GM12878 (cell line): ENCODE data around the gene MBNL1. TPM values are rescaled to one million over a fixed set of nuclear protein-coding genes. Genes with fewer than 3 reads are reported as not detected.
A peak's percentile ranks its signal among the peaks of the same experiment; 100 is the strongest.

Source experiments
- ATAC-seq: fragments of 200-7000 bp; cut with Tn5 transposase; 3 replicates; pipeline ENCODE4 v1.9.1; 2020; ENCODE audit warnings: mild to moderate bottlenecking, moderate library complexity
- BruUV-seq: library from RNA; stranded (reverse); fragments of 400-500 nt; replicated peaks from 2 replicates; lab custom pipeline; 2021; lab: Mats Ljungman, UMichigan
- CTCF ChIA-PET: fragments of 300-600 bp; sonication (Branson Sonifier 250); formaldehyde crosslinking; extraction: SDS; loops from one replicate; lab custom pipeline; 2021; ENCODE audit warnings: inconsistent platforms; lab: Yijun Ruan, JAX
- POLR2A ChIA-PET: fragments of 350-600 bp; formaldehyde crosslinking; extraction: SDS; loops from one replicate; lab custom pipeline; 2021; ENCODE audit warnings: inconsistent platforms; lab: Charles Lee
- RAD21 ChIA-PET: fragments of 300-600 bp; sonication (Branson Sonifier 250); formaldehyde crosslinking; loops from one replicate; lab custom pipeline; 2023; ENCODE audit warnings: antibody characterized with exemption; ENCODE audit not compliant: unreplicated experiment; lab: Charles Lee
- SMC1A ChIA-PET: fragments of 300-600 bp; sonication (Branson Sonifier 250); formaldehyde crosslinking; loops from one replicate; lab custom pipeline; 2023; ENCODE audit not compliant: unreplicated experiment, uncharacterized antibody; lab: Charles Lee
- DNase-seq: peaks from one replicate; pipeline ENCODE4 v3.0.0-alpha.2; 2011; ENCODE audit warnings: low read depth, low spot score
- FAIRE-seq: peaks from 3 replicates; lab custom pipeline; 2011; peaks lifted over from hg19 to GRCh38; lab: Jason Lieb, UNC
- H2AFZ ChIP-seq: 2 replicates; pipeline ENCODE4 v1.6.0; 2011; ENCODE audit warnings: low read depth, low read length, control low read depth; ENCODE audit not compliant: control insufficient read depth
- H3K27ac ChIP-seq: 2 replicates; pipeline ENCODE4 v1.5.1; 2011; ENCODE audit warnings: control low read depth; ENCODE audit not compliant: control insufficient read depth, insufficient read depth
- H3K27me3 ChIP-seq, 2 experiments: replicated peaks in 1 of 2; 2 replicates each; pipeline versions ENCODE4 v1.6.0 to v1.6.1; 2011; ENCODE audit warnings: low read length in 1 of 2; ENCODE audit not compliant: control insufficient read depth in 2 of 2, insufficient read depth in 2 of 2
- H3K36me3 ChIP-seq, 2 experiments: 2 replicates each; pipeline ENCODE4 v1.5.1; 2011; ENCODE audit warnings: low read length in 1 of 2; ENCODE audit not compliant: control insufficient read depth in 2 of 2, insufficient read depth in 2 of 2
- H3K4me1 ChIP-seq: 2 replicates; pipeline ENCODE4 v1.6.1; 2011; ENCODE audit warnings: mild to moderate bottlenecking, low read length, moderate library complexity, mixed read lengths; ENCODE audit not compliant: control insufficient read depth, insufficient read depth
- H3K4me2 ChIP-seq: 2 replicates; pipeline ENCODE4 v1.6.0; 2011; ENCODE audit warnings: control low read depth; ENCODE audit not compliant: control insufficient read depth, insufficient read depth
- H3K4me3 ChIP-seq: fragments of 200-600 bp; sonication (generic); 2 replicates; pipeline ENCODE4 v1.5.1; 2016
- H3K79me2 ChIP-seq: 2 replicates; pipeline ENCODE4 v1.6.0; 2011; ENCODE audit warnings: low read length; ENCODE audit not compliant: control insufficient read depth, insufficient read depth
- H3K9ac ChIP-seq: 2 replicates; pipeline ENCODE4 v1.8.0; 2011; ENCODE audit warnings: low read length, control low read depth, mixed read lengths; ENCODE audit not compliant: control insufficient read depth, insufficient read depth
- H3K9me3 ChIP-seq: replicated peaks from 3 replicates; pipeline ENCODE4 v1.5.1; 2011; ENCODE audit warnings: mild to moderate bottlenecking, low read length; ENCODE audit not compliant: control insufficient read depth, insufficient read depth
- H4K20me1 ChIP-seq: 2 replicates; pipeline ENCODE4 v1.6.0; 2011; ENCODE audit not compliant: control insufficient read depth, insufficient read depth
- ETV6 ChIP-seq, 2 experiments: fragments of 450-650 bp in 1 of 2; IDR thresholded peaks in 1 of 2; conservative IDR thresholded peaks in 1 of 2; 2 replicates each; pipeline ENCODE4 v1.6.1; 2014; ENCODE audit warnings: antibody characterized with exemption in 1 of 2, borderline replicate concordance in 1 of 2, low read depth in 1 of 2, mild to moderate bottlenecking in 1 of 2, moderate library complexity in 1 of 2
- HDAC2 ChIP-seq: fragments of 200-600 bp; sonication (generic); IDR thresholded peaks from 2 replicates; pipeline ENCODE4 v1.6.1; 2017
- NFIC ChIP-seq: IDR thresholded peaks from 2 replicates; pipeline ENCODE4 v1.6.1; 2012; ENCODE audit warnings: low read depth, mild to moderate bottlenecking, inconsistent platforms, low read length, moderate library complexity
- PAX8 ChIP-seq: fragments of 450-650 bp; IDR thresholded peaks from 2 replicates; pipeline ENCODE4 v1.6.1; 2017; ENCODE audit warnings: mild to moderate bottlenecking, moderate library complexity
- RAD21 ChIP-seq: IDR thresholded peaks from 2 replicates; pipeline ENCODE4 v1.6.1; 2011; ENCODE audit warnings: mild to moderate bottlenecking, low read depth, low read length, moderate library complexity; ENCODE audit not compliant: insufficient read depth
- RUNX3 ChIP-seq: IDR thresholded peaks from 2 replicates; pipeline ENCODE4 v1.6.1; 2012; ENCODE audit warnings: low read length, inconsistent platforms
- WRNIP1 ChIP-seq: IDR thresholded peaks from 2 replicates; pipeline ENCODE4 v1.6.1; 2011; ENCODE audit warnings: low read depth, low read length, improper control_type of control experiment, borderline replicate concordance
- WGBS: methylation state at CpG from one replicate; pipeline ENCODE4 v1.1.6; 2016; ENCODE audit warnings: low lambda C conversion rate; ENCODE audit not compliant: insufficient replicate concordance, insufficient coverage; ENCODE audit errors: missing lambda C conversion rate; 5-methylcytosine and 5-hydroxymethylcytosine counted together
- in situ Hi-C: fragments of 300-500 bp; cut with MboI; formaldehyde crosslinking; loops from 9 replicates; pipeline ENCODE4 v1.14.3; 2018; ENCODE audit warnings: mixed read lengths
- intact Hi-C: fragments of 100-400 bp; cut with micrococcal nuclease; formaldehyde crosslinking; loops from one replicate; pipeline ENCODE4 v1.14.2; 2022; ENCODE audit not compliant: unreplicated experiment
- polyA plus RNA-seq, 11 experiments: library from polyadenylated mRNA; depleted of rRNA in 4 of 11; unstranded in 6 of 11; stranded (reverse) in 5 of 11; fragments of >200 nt; fragmentation: Nextera tagmentation in 4 of 11; fragmentation: Illumina TruSeq in 1 of 11; extraction: Ambion mirVana in 4 of 11; extraction: Trizol in 1 of 11; gene quantifications; 1 replicate in 1 of 11; 2 replicates in 10 of 11; pipeline versions ENCODE4 v1.2.1 to v1.2.3, GENCODE V29; 2011 to 2016; ENCODE audit warnings: inconsistent platforms in 2 of 11, missing spikeins in 2 of 11, low read depth in 1 of 11
- total RNA-seq, 4 experiments: library from RNA; depleted of rRNA in 3 of 4; stranded (reverse); fragments of >200 nt in 3 of 4; fragmentation: Illumina TruSeq in 1 of 4; extraction: Trizol in 1 of 4; gene quantifications; 2 replicates each; pipeline versions ENCODE4 v1.2.1 to v1.2.3, GENCODE V29; 2013 to 2021
- TF ChIP-seq, protein P1 (sequence below): fragments of 450-650 bp; IDR thresholded peaks from 2 replicates; pipeline ENCODE4 v1.6.1; 2016; ENCODE audit warnings: mild to moderate bottlenecking
- TF ChIP-seq, protein P2 (sequence below): IDR thresholded peaks from 2 replicates; pipeline ENCODE4 v1.6.1; 2011; ENCODE audit warnings: borderline replicate concordance, low read depth, mild to moderate bottlenecking, moderate library complexity, mixed read lengths, low read length; ENCODE audit not compliant: insufficient read depth; ENCODE audit errors: extremely low read length
- TF ChIP-seq, protein P3 (sequence below): IDR thresholded peaks from 2 replicates; pipeline ENCODE4 v1.6.1; 2011; ENCODE audit warnings: borderline replicate concordance, low read depth, mild to moderate bottlenecking, moderate library complexity, low read length; ENCODE audit not compliant: insufficient read depth, poor library complexity, severe bottlenecking

MBNL1 gene
- total and polyA plus RNA-seq, 10 of the 15 experiments (the other 5 are each of a cell fraction or from before 2014, with no cell fraction given) = 59.6 to 337 (median 143) TPM

DNA sequence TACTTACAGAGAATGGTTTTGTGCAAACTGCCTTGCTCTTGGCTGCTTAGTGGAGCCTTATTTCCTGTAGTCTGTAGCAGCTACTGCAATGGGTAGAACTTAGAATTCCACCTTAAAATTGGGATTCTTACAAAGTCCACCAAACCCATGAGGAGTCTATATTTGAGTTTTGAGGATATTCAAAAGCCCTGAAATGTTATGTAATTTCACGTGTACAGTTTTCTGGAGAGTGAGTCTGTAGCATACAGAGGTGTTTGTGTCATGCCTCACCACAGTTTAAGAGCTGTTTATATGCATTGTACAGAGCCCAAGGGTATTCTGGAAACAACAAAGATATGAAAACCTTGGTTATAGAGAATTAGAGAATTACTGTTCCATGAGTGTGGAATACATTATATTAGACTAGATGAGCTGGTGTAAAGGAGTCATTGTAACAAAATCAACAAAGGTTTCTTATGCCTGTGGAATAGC is 114.4 kb downstream of the MBNL1 start:
- BruUV-seq = no TSS peak
- intact Hi-C loops (loop anchor here (5.0 kb wide), 1 partner anchor 186 kb away; no protein-coding TSS in a partner anchor), in situ Hi-C loops (no loop called here)
- Histone ChIP-seq H3K4me2 (peak overlapping the region; percentile 76), H3K27ac (peak overlapping the region; percentile 79), H3K9me3 (peaks cover 3% of the 10 kb centered on the region), H3K27me3 (no peaks in the 10 kb centered on the region), H3K79me2 (peaks cover 98% of the 10 kb centered on the region), H2AFZ (no peak overlapping the region), H3K9ac (no peak overlapping the region), H3K4me3 (no peak overlapping the region), H3K4me1 (peaks cover 14% of the 10 kb centered on the region; the same call in 1 of the 2 replicates), H4K20me1 (no peaks in the 10 kb centered on the region), H3K36me3 (peaks cover 0 to 9% of the 10 kb centered on the region in 2 experiments; a peak in 1 of 4 replicates)
- POLR2A ChIA-PET = interaction anchor here (0.9 to 1.6 kb wide), 3 partner anchors 11 to 18 kb away, joined by 4 to 5 read pairs (median 5); no protein-coding TSS in a partner anchor
- DNase-seq (no peak), ATAC-seq (peak; percentile 46), FAIRE-seq (no peak)
- CTCF ChIA-PET = interaction anchor here (0.6 to 3.2 kb wide), 6 partner anchors 9 to 64 kb away, joined by 3 to 17 read pairs (median 4); no protein-coding TSS in a partner anchor
- RAD21 ChIA-PET = interaction anchor here (0.7 to 2.0 kb wide), 7 partner anchors 17 to 126 kb away, joined by 3 to 12 read pairs (median 3); no protein-coding TSS in a partner anchor
- SMC1A ChIA-PET = interaction anchor here (0.5 to 3.9 kb wide), 13 partner anchors 9 to 257 kb away, joined by 3 to 38 read pairs (median 4); partner anchors contain the start of gene MBNL1
- WGBS = 100% methylated on average over 1 of the region's 1 CpG
- 0 out of 2 replicates have a peak, but pooled peaks have one; percentile 16 for TF ChIP-seq NFIC
- TF ChIP-seq, protein P1, sequence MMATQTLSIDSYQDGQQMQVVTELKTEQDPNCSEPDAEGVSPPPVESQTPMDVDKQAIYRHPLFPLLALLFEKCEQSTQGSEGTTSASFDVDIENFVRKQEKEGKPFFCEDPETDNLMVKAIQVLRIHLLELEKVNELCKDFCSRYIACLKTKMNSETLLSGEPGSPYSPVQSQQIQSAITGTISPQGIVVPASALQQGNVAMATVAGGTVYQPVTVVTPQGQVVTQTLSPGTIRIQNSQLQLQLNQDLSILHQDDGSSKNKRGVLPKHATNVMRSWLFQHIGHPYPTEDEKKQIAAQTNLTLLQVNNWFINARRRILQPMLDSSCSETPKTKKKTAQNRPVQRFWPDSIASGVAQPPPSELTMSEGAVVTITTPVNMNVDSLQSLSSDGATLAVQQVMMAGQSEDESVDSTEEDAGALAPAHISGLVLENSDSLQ = no peak

DNA sequence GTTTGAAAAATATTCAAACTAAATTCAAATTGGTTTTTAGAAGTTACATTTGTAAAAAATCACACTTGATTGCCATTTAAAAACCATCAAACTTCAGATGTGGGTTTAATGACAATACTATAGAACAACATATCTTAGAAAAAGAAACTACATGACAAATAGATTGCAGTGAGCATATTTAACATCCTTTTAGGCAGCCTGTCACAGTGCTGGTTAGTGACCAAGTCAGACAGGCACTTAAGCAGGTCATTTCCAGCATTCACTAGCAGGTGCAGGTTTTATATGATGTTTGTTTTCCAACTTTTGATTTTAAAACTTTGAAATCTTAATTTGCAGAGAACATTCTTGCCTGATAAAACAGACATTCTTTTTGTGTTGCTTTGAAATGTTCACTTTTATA is 115.7 kb downstream of the MBNL1 start:
- no peak for FAIRE-seq
- BruUV-seq = no TSS peak
- ChIA-PET RAD21 (no interaction called here), POLR2A (no interaction called here), CTCF (no interaction called here), SMC1A (interaction anchor here (0.8 kb wide), 1 partner anchor 94 kb away, joined by 3 read pairs; no protein-coding TSS in a partner anchor)
- H3K27me3 ChIP-seq = no peaks in the 10 kb centered on the region
- H3K4me3 ChIP-seq = no peak overlapping the region
- ATAC-seq = peak; percentile 45
- H3K9ac ChIP-seq = no peak overlapping the region
- no peak for DNase-seq
- peaks cover 3% of the 10 kb centered on the region; the same call in 1 of the 2 replicates for H4K20me1 ChIP-seq
- peaks cover 12% of the 10 kb centered on the region; the same call in 1 of the 2 replicates for H3K4me1 ChIP-seq
- peaks cover 94% of the 10 kb centered on the region for H3K79me2 ChIP-seq
- H2AFZ ChIP-seq = no peak overlapping the region
- H3K36me3 ChIP-seq = peaks cover 2 to 3% of the 10 kb centered on the region in 2 experiments; a peak in 1 of 4 replicates
- intact Hi-C loops (loop anchor here (5.0 kb wide), 1 partner anchor 187 kb away; no protein-coding TSS in a partner anchor), in situ Hi-C loops (no loop called here)
- no peaks in the 10 kb centered on the region; the same call in none of the 3 replicates for H3K9me3 ChIP-seq
- peak overlapping the region; percentile 39; the same call in 1 of the 2 replicates for H3K27ac ChIP-seq
- no peak overlapping the region for H3K4me2 ChIP-seq
- TF ChIP-seq WRNIP1 = no peak
- no peak for TF ChIP-seq ETV6 (conservative IDR thresholded peaks at IDR 0.05 in 1 of 2, IDR thresholded peaks at IDR 0.05 in 1 of 2; ENCODE audit: borderline replicate concordance in 1 of 2, low read depth in 1 of 2)
- no peak for TF ChIP-seq RAD21
- TF ChIP-seq RUNX3 = no peak
- TF ChIP-seq PAX8 = no peak
- no peak for TF ChIP-seq HDAC2
- TF ChIP-seq, protein P2, sequence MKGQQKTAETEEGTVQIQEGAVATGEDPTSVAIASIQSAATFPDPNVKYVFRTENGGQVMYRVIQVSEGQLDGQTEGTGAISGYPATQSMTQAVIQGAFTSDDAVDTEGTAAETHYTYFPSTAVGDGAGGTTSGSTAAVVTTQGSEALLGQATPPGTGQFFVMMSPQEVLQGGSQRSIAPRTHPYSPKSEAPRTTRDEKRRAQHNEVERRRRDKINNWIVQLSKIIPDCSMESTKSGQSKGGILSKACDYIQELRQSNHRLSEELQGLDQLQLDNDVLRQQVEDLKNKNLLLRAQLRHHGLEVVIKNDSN = no peak
- TF ChIP-seq, protein P3, sequence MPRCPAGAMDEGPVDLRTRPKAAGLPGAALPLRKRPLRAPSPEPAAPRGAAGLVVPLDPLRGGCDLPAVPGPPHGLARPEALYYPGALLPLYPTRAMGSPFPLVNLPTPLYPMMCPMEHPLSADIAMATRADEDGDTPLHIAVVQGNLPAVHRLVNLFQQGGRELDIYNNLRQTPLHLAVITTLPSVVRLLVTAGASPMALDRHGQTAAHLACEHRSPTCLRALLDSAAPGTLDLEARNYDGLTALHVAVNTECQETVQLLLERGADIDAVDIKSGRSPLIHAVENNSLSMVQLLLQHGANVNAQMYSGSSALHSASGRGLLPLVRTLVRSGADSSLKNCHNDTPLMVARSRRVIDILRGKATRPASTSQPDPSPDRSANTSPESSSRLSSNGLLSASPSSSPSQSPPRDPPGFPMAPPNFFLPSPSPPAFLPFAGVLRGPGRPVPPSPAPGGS = no peak
